Mucosa of stomach (tissue), 1 donor: Measurements from ENCODE around the gene SCD.

Experiments
- H3K27me3 ChIP-seq: one replicate; pipeline ENCODE4 v1.7.0; 2013; ENCODE audit warnings: mild to moderate bottlenecking, low read length; ENCODE audit not compliant: control insufficient read depth, insufficient read depth
- H3K36me3 ChIP-seq: one replicate; pipeline ENCODE4 v1.7.0; 2013; ENCODE audit warnings: low read length; ENCODE audit not compliant: control insufficient read depth, insufficient read depth
- H3K4me1 ChIP-seq: one replicate; pipeline ENCODE4 v1.7.0; 2013; ENCODE audit warnings: mild to moderate bottlenecking, low read length; ENCODE audit not compliant: control insufficient read depth, insufficient read depth
- H3K4me3 ChIP-seq: one replicate; pipeline ENCODE4 v1.7.0; 2013; ENCODE audit warnings: low read length
- H3K9ac ChIP-seq: one replicate; pipeline ENCODE4 v1.7.0; 2013; ENCODE audit warnings: mild to moderate bottlenecking, low read length, moderate library complexity
- H3K9me3 ChIP-seq: one replicate; pipeline ENCODE4 v1.7.0; 2013; ENCODE audit warnings: mild to moderate bottlenecking, low read length, moderate library complexity; ENCODE audit not compliant: control insufficient read depth
- donor health status: Pancreatic carcinoma.

SCD gene

DNA sequence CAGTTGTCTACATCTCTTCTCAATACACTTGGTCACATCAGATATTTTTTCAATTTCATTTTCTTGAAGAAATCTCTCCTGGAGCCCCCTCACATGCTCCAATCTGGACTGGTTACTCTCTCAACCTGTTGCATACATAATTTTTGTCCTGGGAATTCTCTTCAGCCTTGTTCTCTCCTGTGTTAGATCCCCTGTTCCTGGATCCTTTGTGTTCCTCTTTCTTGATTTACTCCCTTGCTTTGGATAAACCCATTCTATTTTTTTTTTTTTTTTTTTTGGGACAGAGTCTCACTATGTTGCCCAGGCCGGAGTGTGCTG is 45.6 kb downstream of the SCD start:
- Histone ChIP-seq H3K4me3 (no peak overlapping the region), H3K4me1 (peaks cover 9% of the 10 kb centered on the region), H3K36me3 (no peaks in the 10 kb centered on the region), H3K9me3 (no peaks in the 10 kb centered on the region), H3K27me3 (no peaks in the 10 kb centered on the region), H3K9ac (no peak overlapping the region)

GRCh38 chr10:100395626-100396025 is 48.6 kb downstream of the SCD start:
- H3K9ac ChIP-seq = no peak overlapping the region
- no peaks in the 10 kb centered on the region for H3K9me3 ChIP-seq
- no peaks in the 10 kb centered on the region for H3K36me3 ChIP-seq
- no peaks in the 10 kb centered on the region for H3K27me3 ChIP-seq
- H3K4me3 ChIP-seq = no peak overlapping the region
- peaks cover 9% of the 10 kb centered on the region for H3K4me1 ChIP-seq

DNA sequence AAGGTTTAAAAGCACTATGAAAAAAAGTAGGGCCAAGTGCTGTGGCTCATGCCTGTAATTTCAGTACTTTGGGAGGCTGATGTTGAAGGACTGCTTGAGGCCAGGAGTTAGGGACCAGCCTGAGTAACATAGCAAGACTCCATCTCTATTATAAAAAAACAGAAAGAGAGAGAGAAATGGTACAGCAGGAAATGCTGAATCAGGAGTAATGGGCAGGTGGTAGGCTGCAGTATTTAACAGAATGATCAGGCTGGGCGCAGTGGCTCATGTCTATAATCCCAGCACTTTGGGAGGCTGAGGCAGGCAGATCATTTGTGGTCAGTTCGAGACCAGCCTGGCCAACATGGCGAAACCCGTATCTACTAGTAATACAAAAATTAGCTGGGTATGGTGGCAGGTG is 49.6 kb downstream of the SCD start:
- H3K4me1 ChIP-seq = peaks cover 9% of the 10 kb centered on the region
- no peaks in the 10 kb centered on the region for H3K9me3 ChIP-seq
- H3K27me3 ChIP-seq = no peaks in the 10 kb centered on the region
- no peak overlapping the region for H3K4me3 ChIP-seq
- H3K9ac ChIP-seq = no peak overlapping the region
- no peaks in the 10 kb centered on the region for H3K36me3 ChIP-seq

GRCh38 chr10:100401631-100402328 is 54.7 kb downstream of the SCD start:
- Histone ChIP-seq H3K36me3 (no peaks in the 10 kb centered on the region), H3K9ac (no peak overlapping the region)

GRCh38 chr10:100403734-100404133 is 56.7 kb downstream of the SCD start:
- no peaks in the 10 kb centered on the region for H3K4me1 ChIP-seq
- H3K9ac ChIP-seq = no peak overlapping the region
- H3K27me3 ChIP-seq = no peaks in the 10 kb centered on the region
- no peaks in the 10 kb centered on the region for H3K9me3 ChIP-seq
- no peaks in the 10 kb centered on the region for H3K36me3 ChIP-seq
- no peak overlapping the region for H3K4me3 ChIP-seq

More at GRCh38 chr10:100401631-100402328, 54.7 kb downstream of the SCD start:
- no peaks in the 10 kb centered on the region for H3K27me3 ChIP-seq
- no peak overlapping the region for H3K4me3 ChIP-seq
- no peaks in the 10 kb centered on the region for H3K9me3 ChIP-seq
- no peaks in the 10 kb centered on the region for H3K4me1 ChIP-seq

DNA sequence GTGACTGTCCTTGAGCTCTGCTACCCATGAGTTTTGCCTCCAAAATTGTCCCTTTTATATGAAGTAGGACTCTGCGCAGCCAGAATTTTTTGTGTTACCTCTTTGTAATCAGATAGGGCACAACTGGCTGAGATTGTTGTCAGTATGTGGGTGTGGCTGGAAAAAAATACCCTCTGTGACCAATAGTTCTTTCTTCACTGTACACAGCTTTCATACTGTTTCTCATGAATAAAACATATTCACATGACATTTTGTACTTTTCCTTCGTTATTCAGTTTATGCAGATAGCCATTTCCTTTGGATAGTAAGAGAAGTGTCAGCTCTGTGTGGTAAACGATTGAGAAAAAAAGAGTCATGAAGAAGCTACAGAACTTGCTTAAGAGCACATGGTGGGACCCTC is 66.1 kb downstream of the SCD start:
- Histone ChIP-seq H3K9me3 (no peaks in the 10 kb centered on the region), H3K4me3 (no peak overlapping the region), H3K36me3 (no peaks in the 10 kb centered on the region), H3K4me1 (no peaks in the 10 kb centered on the region), H3K9ac (no peak overlapping the region), H3K27me3 (no peaks in the 10 kb centered on the region)
